DND-41 (cell line): Measurements from ENCODE around the gene PYGB.
"Not testable (repeated sequence)": the region's sequence is repeated elsewhere in the genome, so short reads cannot be mapped to it uniquely, and the experiment has no call there.

Experiments used
- ATAC-seq: fragments of 200-7000 bp; cut with Tn5 transposase; 3 replicates; pipeline ENCODE4 v1.9.1; 2021; ENCODE audit warnings: low read depth; ENCODE audit not compliant: insufficient read depth
- DNase-seq: peaks from one replicate; pipeline ENCODE4 v3.0.0-alpha.2; 2020
- H2AFZ ChIP-seq: 2 replicates; pipeline ENCODE4 v1.6.0; 2012; ENCODE audit warnings: low read depth, low read length
- H3K27ac ChIP-seq: 2 replicates; pipeline ENCODE4 v1.5.1; 2012; ENCODE audit warnings: low read length, inconsistent platforms
- H3K27me3 ChIP-seq: fragments of 200-600 bp; sonication (generic); 2 replicates; pipeline ENCODE4 v1.6.0; 2012; ENCODE audit warnings: low read length, mild to moderate bottlenecking, inconsistent platforms; ENCODE audit not compliant: insufficient read depth, poor library complexity
- H3K36me3 ChIP-seq: 2 replicates; pipeline ENCODE4 v1.5.1; 2012; ENCODE audit warnings: low read length, inconsistent platforms; ENCODE audit not compliant: insufficient read depth
- H3K4me1 ChIP-seq: 2 replicates; pipeline ENCODE4 v1.5.1; 2012; ENCODE audit warnings: mild to moderate bottlenecking, low read length; ENCODE audit not compliant: insufficient read depth
- H3K4me2 ChIP-seq: 2 replicates; pipeline ENCODE4 v1.6.0; 2012; ENCODE audit warnings: mild to moderate bottlenecking, moderate library complexity, low read length, inconsistent platforms; ENCODE audit not compliant: insufficient read depth
- H3K4me3 ChIP-seq, 2 experiments: fragments of 200-600 bp in 1 of 2; shearing (Covaris generic) in 1 of 2; 2 replicates each; pipeline ENCODE4 v1.5.1; 2012 to 2016; ENCODE audit warnings: inconsistent platforms in 2 of 2, low read length in 2 of 2, mild to moderate bottlenecking in 2 of 2, low read depth in 1 of 2, moderate library complexity in 1 of 2
- H3K79me2 ChIP-seq: 2 replicates; pipeline ENCODE4 v1.6.0; 2012; ENCODE audit warnings: low read length, inconsistent platforms; ENCODE audit not compliant: insufficient read depth
- H3K9ac ChIP-seq: 2 replicates; pipeline ENCODE4 v1.6.0; 2012; ENCODE audit warnings: low read depth, mild to moderate bottlenecking, inconsistent platforms, low read length, moderate library complexity
- H3K9me3 ChIP-seq: 2 replicates; pipeline ENCODE4 v1.5.1; 2012; ENCODE audit warnings: low read length, moderate library complexity, mild to moderate bottlenecking, inconsistent platforms; ENCODE audit not compliant: insufficient read depth, severe bottlenecking
- H4K20me1 ChIP-seq: 2 replicates; pipeline ENCODE4 v1.6.0; 2012; ENCODE audit warnings: low read length; ENCODE audit not compliant: insufficient read depth
- EZH2 ChIP-seq: IDR thresholded peaks from 3 replicates; pipeline ENCODE4 v1.6.1; 2012; ENCODE audit warnings: borderline replicate concordance, low read depth, mild to moderate bottlenecking, moderate library complexity, low read length, inconsistent platforms; ENCODE audit not compliant: severe bottlenecking
- TF ChIP-seq, protein P1 (sequence below): IDR thresholded peaks from 2 replicates; pipeline ENCODE4 v1.5.1; 2012; ENCODE audit warnings: borderline replicate concordance, low read length, moderate library complexity, mild to moderate bottlenecking; ENCODE audit not compliant: poor library complexity, severe bottlenecking; ENCODE audit errors: extremely low read depth

The PYGB gene

DNA sequence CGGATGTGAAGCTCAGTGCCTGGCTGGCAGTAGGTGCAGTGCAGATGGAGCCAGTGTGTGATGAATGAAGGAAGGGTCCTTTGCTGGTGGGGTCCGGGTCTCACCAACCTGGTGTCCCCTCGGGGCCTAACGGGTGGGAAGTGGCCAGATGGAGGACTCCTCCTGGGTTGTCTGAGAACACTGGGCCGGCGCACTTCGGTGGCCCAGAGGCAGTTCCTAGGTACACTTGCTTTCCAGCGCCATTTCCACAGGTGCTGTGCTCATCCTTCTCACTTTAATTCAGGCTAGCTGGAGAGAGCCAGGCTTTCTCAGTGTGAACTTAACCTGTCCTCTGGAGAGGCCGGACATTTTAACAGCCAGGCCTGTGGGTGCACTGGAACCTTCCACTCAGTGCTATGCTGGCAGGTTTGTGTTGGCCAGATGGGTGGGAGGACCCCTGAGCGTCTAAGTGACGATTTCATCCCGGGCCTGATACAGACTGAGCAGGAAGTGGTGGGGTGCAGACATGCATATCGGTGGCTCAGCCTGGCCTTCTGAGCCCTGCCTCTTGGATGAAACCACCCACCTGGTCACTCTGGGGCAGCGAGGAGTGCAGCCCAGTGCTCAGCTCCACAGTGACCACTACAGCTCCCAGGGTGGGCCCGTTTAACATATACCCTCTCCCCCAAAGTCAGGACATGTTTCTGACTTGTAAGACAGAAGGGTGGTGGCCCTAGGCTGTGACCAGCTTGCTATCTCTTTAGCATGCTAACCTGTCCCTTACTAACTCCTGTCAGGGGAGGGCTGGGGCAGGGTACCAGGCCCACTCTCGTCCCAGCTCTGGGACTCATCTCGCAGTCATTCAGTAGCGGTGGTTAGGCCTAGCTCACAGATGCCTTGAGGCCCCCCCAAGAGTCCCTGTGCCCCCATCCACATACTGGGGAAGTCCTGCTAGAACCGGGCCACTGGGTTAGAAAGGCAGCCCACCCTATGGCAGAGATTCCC lies 8.2 kb upstream of the PYGB start:
- H3K27ac ChIP-seq: no peak overlapping the region
- DNase-seq: no peak
- no peak for ATAC-seq

DNA sequence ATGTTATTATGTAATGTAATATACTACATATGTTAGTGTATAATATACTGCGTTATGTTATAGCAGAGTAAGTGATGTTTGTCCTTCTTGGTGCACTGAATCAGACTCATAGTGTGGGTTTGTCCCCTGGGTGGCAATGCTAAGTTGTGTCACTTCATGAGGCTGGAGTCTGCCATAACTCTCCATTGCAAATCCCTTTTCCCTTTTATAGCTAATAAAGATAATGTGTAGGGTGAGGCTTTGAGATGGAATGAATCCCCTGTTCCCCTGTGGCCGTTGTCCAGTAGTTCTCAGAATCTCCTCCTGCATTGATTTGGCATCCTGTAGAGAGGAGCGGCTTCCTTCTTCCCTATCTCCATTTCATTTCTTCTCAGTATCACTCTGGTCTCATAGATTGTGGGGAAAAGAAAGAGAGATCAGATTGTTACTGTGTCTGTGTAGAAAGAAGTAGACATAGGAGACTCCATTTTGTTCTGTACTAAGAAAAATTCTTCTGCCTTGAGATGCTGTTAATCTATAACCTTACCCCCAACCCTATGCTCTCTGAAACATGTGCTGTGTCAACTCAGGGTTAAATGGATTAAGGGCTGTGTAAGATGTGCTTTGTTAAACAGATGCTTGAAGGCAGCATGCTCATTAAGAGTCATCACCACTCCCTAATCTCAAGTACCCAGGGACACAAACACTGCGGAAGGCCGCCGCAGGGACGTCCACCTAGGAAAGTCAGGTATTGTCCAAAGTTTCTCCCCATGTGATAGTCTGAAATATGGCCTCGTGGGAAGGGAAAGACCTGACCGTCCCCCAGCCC lies 6.8 kb upstream of the PYGB start:
- H3K4me1 ChIP-seq: peaks cover 14% of the 10 kb centered on the region
- ATAC-seq, H3K9me3 ChIP-seq, H3K9ac ChIP-seq, DNase-seq, H3K27me3 ChIP-seq, H3K79me2 ChIP-seq, H4K20me1 ChIP-seq, H2AFZ ChIP-seq, H3K4me2 ChIP-seq, H3K36me3 ChIP-seq, H3K4me3 ChIP-seq, H3K27ac ChIP-seq: not testable (repeated sequence)

More for the DNA sequence above, 8.2 kb upstream of the PYGB start:
- Histone ChIP-seq H3K4me2 (no peak overlapping the region), H3K36me3 (no peaks in the 10 kb centered on the region), H3K27me3 (no peaks in the 10 kb centered on the region), H2AFZ (no peak overlapping the region), H3K9ac (no peak overlapping the region), H3K4me3 (no peak overlapping the region), H3K79me2 (no peaks in the 10 kb centered on the region), H3K4me1 (peaks cover 14% of the 10 kb centered on the region), H3K9me3 (no peaks in the 10 kb centered on the region), H4K20me1 (no peaks in the 10 kb centered on the region)
- TF ChIP-seq, protein P1, sequence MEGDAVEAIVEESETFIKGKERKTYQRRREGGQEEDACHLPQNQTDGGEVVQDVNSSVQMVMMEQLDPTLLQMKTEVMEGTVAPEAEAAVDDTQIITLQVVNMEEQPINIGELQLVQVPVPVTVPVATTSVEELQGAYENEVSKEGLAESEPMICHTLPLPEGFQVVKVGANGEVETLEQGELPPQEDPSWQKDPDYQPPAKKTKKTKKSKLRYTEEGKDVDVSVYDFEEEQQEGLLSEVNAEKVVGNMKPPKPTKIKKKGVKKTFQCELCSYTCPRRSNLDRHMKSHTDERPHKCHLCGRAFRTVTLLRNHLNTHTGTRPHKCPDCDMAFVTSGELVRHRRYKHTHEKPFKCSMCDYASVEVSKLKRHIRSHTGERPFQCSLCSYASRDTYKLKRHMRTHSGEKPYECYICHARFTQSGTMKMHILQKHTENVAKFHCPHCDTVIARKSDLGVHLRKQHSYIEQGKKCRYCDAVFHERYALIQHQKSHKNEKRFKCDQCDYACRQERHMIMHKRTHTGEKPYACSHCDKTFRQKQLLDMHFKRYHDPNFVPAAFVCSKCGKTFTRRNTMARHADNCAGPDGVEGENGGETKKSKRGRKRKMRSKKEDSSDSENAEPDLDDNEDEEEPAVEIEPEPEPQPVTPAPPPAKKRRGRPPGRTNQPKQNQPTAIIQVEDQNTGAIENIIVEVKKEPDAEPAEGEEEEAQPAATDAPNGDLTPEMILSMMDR: no peak
- TF ChIP-seq EZH2: no peak

DNA sequence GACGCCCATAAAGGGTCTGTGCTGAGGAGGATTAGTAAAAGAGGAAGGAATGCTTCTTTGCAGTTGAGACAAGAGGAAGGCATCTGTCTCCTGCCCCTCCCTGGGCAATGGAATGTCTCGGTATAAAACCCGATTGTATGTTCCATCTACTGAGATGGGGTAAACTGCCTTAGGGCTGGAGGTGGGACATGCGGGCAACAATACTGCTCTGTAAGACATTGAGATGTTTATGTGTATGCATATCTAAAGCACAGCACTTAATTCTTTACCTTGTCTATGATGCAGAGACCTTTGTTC lies 6.3 kb upstream of the PYGB start:
- H3K36me3 ChIP-seq, H3K79me2 ChIP-seq, H3K27me3 ChIP-seq, DNase-seq, H2AFZ ChIP-seq, H3K9me3 ChIP-seq, H3K27ac ChIP-seq, H3K4me3 ChIP-seq, H3K9ac ChIP-seq, ATAC-seq, H3K4me2 ChIP-seq, H4K20me1 ChIP-seq: not testable (repeated sequence)
- H3K4me1 ChIP-seq: peaks cover 14% of the 10 kb centered on the region

DNA sequence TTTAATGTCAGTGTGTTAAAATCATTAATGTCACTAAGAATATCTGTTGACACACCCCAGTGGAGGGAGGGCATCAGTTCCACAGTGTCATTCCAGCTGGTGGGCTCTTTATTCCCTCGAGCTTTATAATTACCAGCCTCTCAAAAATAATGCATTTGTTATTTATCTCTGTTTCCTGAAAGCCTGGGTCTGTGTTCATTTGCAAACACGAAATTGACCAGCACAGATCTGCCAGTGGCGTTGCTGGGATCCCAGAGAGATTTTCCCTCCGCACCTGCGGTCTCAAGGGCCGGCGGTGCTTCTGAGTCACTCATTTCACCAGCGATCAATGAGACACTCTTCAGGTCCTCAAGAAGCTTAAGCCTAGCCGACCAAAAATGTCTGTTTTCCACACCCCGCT lies 5.7 kb upstream of the PYGB start:
- no peaks in the 10 kb centered on the region for H3K36me3 ChIP-seq
- TF ChIP-seq EZH2: no peak
- TF ChIP-seq, protein P1: no peak
- peaks cover 20% of the 10 kb centered on the region for H3K4me1 ChIP-seq
- H3K27ac ChIP-seq: no peak overlapping the region
- ATAC-seq (no peak), DNase-seq (no peak)
- H3K27me3 ChIP-seq: peaks cover 5% of the 10 kb centered on the region
- H3K79me2 ChIP-seq: no peaks in the 10 kb centered on the region
- no peaks in the 10 kb centered on the region for H3K9me3 ChIP-seq
- H4K20me1 ChIP-seq: no peaks in the 10 kb centered on the region
- no peak overlapping the region for H2AFZ ChIP-seq
- no peak overlapping the region for H3K4me2 ChIP-seq
- H3K9ac ChIP-seq: no peak overlapping the region
- no peak overlapping the region for H3K4me3 ChIP-seq
